Mesothelial cell of epicardium (in vitro differentiated cells): ENCODE measurements around the gene CPA4. TPM values are rescaled to one million over a fixed set of nuclear protein-coding genes. Genes with fewer than 3 reads are reported as not detected.

ENCODE experiments used
- DNase-seq, 2 experiments: peaks; one replicate each; pipeline ENCODE4 v3.0.0; 2021; ENCODE audit warnings: low spot score in 2 of 2; ENCODE audit not compliant: unreplicated experiment in 2 of 2
- H3K27ac Mint-ChIP-seq: 2 replicates; pipeline ENCODE4 v1.8.0; 2021; ENCODE audit warnings: mixed read lengths
- H3K27me3 Mint-ChIP-seq: 2 replicates; pipeline ENCODE4 v1.8.0; 2021; ENCODE audit warnings: low read depth, mixed read lengths
- H3K36me3 Mint-ChIP-seq: 2 replicates; pipeline ENCODE4 v1.8.0; 2021; ENCODE audit warnings: mixed read lengths
- H3K4me1 Mint-ChIP-seq: 2 replicates; pipeline ENCODE4 v1.8.0; 2021; ENCODE audit warnings: mixed read lengths
- H3K4me3 Mint-ChIP-seq: 2 replicates; pipeline ENCODE4 v1.8.0; 2021; ENCODE audit warnings: mild to moderate bottlenecking, moderate library complexity, mixed read lengths
- H3K9me3 Mint-ChIP-seq: 2 replicates; pipeline ENCODE4 v1.8.0; 2021; ENCODE audit warnings: mixed read lengths
- total RNA-seq: library from RNA; stranded (reverse); gene quantifications from 3 replicates; pipeline ENCODE4 v1.2.1, GENCODE V29; 2021
- TF ChIP-seq, protein P1 (sequence below): fragments of 200-600 bp; sonication (generic); IDR thresholded peaks from one replicate; pipeline ENCODE4 v1.5.0; 2021; ENCODE audit warnings: antibody characterized with exemption; ENCODE audit not compliant: unreplicated experiment

CPA4 gene
- total RNA-seq, 1 donor from 2014 or later = 4.1 TPM

DNA sequence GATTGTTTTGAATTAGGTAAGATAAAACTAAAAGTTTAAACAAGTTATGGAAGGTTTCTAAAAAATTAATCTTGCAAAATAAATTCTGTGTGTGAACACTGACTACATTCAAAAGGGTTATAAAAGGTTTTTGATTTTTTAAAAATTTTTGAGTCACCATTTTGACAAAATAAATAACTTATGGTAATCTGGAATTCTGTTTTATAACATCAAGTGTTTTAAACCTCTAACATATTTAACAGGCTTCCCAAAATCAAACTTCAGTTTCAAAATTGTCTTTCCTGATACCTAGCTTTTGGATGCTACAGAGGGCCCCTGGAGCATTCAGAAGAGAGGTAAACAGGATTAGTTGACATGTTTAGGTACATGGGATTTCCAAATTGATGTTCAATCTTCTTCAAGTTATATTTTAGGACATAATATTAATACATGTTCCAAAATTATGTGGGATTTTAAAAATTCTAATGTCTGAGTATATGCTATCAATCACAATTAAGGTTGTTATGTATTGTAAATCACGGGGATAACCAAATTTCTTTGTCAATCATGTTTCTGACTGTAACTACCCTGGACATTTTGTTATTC is 34.4 kb upstream of the CPA4 start:
- H3K4me3 Mint-ChIP-seq = no peak overlapping the region
- H3K27ac Mint-ChIP-seq = no peak overlapping the region
- peaks cover 13% of the 10 kb centered on the region for H3K4me1 Mint-ChIP-seq
- no peak for DNase-seq
- H3K27me3 Mint-ChIP-seq = no peaks in the 10 kb centered on the region
- H3K36me3 Mint-ChIP-seq = peaks cover 9% of the 10 kb centered on the region
- TF ChIP-seq, protein P1, sequence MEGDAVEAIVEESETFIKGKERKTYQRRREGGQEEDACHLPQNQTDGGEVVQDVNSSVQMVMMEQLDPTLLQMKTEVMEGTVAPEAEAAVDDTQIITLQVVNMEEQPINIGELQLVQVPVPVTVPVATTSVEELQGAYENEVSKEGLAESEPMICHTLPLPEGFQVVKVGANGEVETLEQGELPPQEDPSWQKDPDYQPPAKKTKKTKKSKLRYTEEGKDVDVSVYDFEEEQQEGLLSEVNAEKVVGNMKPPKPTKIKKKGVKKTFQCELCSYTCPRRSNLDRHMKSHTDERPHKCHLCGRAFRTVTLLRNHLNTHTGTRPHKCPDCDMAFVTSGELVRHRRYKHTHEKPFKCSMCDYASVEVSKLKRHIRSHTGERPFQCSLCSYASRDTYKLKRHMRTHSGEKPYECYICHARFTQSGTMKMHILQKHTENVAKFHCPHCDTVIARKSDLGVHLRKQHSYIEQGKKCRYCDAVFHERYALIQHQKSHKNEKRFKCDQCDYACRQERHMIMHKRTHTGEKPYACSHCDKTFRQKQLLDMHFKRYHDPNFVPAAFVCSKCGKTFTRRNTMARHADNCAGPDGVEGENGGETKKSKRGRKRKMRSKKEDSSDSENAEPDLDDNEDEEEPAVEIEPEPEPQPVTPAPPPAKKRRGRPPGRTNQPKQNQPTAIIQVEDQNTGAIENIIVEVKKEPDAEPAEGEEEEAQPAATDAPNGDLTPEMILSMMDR = no peak
- peaks cover 28% of the 10 kb centered on the region for H3K9me3 Mint-ChIP-seq

DNA sequence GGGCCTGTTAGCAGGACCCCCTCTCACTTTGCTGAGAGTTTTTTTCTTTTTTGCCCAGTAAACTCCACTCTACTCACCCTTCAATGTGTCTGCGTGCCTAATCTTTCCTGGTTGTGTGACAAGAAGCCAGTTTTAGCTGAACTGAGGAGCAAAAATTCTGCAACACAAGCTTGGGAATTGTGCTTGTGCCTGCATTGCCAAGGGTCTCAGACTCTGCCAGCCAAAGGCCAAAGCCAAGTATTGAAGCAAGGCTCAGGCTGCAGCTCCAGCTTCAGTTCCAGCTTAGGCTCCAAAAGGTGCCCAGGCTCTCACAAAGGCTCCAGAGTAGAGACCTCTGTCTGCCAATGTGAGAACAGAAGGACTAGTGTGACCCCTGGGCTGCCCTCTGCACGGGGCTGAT is 30.5 kb upstream of the CPA4 start:
- peaks cover 30% of the 10 kb centered on the region for H3K4me1 Mint-ChIP-seq
- TF ChIP-seq, protein P1 = no peak
- H3K9me3 Mint-ChIP-seq = peaks cover 14% of the 10 kb centered on the region
- H3K27me3 Mint-ChIP-seq = no peaks in the 10 kb centered on the region
- H3K27ac Mint-ChIP-seq = peak overlapping the region; percentile 79
- no peak overlapping the region for H3K4me3 Mint-ChIP-seq
- H3K36me3 Mint-ChIP-seq = peaks cover 6% of the 10 kb centered on the region
- DNase-seq = no peak

DNA sequence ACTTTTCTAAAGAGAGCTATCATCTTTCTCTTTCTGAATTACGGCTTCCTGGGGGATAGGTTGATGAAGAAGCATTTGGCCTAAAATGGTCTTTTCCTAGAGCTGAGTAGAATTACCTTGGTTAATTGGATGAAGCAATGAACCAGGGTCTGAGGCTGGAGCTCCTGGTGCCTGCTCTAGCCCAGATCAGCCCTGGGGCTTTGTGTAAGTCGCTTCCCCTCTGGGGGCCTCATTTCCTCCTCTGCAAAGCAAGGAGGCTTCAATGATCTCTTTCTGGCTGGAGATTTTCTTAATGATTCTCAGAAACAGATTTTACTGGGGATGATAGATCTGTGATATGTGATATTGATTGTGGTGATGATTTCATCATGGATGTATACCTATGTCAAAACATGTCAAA is 29.8 kb upstream of the CPA4 start:
- Mint-ChIP-seq H3K27ac (peak overlapping the region; percentile 79), H3K4me1 (peaks cover 30% of the 10 kb centered on the region), H3K27me3 (no peaks in the 10 kb centered on the region), H3K4me3 (no peak overlapping the region), H3K9me3 (peaks cover 12% of the 10 kb centered on the region), H3K36me3 (peaks cover 6% of the 10 kb centered on the region)
- DNase-seq = no peak
- TF ChIP-seq, protein P1 = no peak

DNA sequence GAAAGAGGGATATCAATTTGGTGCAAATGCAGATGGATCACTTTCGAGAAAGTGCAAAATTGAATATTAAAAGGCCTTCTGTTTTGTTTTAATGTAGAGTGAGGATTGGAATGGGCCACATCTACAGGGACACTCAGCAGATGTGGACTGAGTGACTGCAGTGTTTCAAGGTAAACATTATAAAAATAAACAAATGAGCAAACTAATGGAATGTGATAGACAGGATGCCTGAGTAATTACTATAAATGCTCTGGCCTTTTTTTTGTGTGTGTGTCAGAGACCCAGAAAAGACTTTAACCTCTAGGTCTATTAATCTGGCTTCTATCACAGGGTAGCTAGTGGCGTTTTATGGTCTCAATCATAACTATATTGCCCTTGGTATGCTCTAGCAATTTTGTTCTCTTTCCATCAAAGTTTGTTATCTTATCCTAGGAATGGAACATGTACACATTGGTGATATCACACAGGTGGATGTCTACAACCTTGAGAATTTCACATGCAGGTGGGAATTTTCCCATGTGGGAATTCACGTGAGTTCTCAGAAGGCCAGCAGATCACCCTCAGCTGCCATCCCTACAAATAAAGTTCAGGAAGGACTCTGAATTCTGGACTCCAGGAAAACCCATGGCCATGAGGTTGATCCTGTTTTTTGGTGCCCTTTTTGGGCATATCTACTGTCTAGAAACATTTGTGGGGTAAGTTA is 26.6 kb upstream of the CPA4 start, which contains the start of gene CPA2:
Gene CPA2, plus strand, starts transcription at position 606 of the 703 bp plus-strand sequence. Its CDS starts 19 bp downstream, at position 625.
- TF ChIP-seq, protein P1 = no peak
- no peaks in the 10 kb centered on the region for H3K9me3 Mint-ChIP-seq
- H3K27me3 Mint-ChIP-seq = no peaks in the 10 kb centered on the region

DNA sequence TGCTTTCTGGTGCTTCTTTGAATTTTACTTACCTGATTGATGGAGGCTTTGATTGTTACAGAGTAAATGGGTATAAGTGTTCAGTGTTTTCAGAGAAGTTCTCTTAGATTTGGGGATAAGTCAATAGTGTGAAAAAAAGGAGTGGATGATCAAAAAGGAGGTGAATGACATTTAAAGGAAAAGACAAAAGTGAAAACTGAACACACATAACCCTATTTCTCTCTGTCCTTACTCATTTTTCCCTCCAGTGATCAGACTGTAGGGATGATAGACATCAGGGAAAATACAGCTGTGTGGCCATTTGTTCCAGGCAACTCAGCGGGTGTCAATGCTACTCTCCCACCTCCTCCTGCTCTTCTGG is 26.0 kb upstream of the CPA4 start:
- Mint-ChIP-seq H3K4me3 (no peak overlapping the region), H3K36me3 (no peaks in the 10 kb centered on the region), H3K4me1 (peaks cover 41% of the 10 kb centered on the region), H3K27ac (no peak overlapping the region), H3K27me3 (no peaks in the 10 kb centered on the region), H3K9me3 (no peaks in the 10 kb centered on the region)
- no peak for DNase-seq
- TF ChIP-seq, protein P1 = no peak

More for the DNA sequence above, 26.6 kb upstream of the CPA4 start, which contains the start of gene CPA2:
- DNase-seq = no peak
- peaks cover 36% of the 10 kb centered on the region for H3K4me1 Mint-ChIP-seq
- H3K27ac Mint-ChIP-seq = no peak within 1 kb of the TSS
- H3K4me3 Mint-ChIP-seq = no peak within 1 kb of the TSS
- no peaks in the 10 kb centered on the region for H3K36me3 Mint-ChIP-seq
